Measurements from ENCODE around the gene PLCB1.

The PLCB1 gene

DNA sequence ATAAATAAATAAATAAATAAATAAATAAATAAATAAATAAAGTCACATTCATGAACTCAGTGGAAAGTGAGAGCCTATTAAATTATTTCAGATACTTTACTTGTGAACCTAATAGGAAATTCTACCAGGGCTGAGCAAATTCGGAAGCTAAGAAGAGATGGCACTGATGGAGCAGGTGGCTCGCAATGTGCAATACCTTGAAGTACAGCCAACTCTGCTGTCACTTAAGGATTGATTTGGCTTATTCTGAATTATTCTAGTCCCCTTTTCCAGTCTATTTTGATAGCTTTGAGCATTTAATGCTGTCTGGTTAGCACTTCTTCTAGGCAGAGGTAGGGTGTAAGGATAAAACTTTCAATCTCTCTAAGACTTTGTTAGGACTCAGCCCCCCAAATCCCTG, 541.0 kb downstream of the PLCB1 start:
- no peak for DNase-seq (ENCODE audit: extremely low read depth in 1 of 2, low read depth in 1 of 2)

DNA sequence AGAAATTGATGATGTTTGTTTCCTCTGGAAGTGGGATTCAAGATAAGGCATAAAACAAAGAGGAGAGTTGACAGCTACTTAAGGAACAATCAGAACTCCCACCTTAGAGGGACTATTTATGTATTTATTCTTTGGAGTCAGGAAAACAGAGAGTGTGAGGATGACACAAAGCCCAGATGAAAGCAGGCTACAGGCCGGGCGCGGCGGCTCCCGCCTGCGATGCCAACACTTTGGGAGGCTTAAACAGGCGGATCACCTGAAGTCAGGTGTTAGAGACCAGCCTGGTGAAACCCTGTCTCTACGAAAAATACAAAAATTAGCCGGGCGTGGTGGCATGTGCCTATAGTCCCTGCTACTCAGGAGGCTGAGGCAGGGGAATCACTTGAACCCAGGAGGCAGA, 543.8 kb downstream of the PLCB1 start:
- no peak for DNase-seq (ENCODE audit: extremely low read depth in 1 of 2, low read depth in 1 of 2)

DNA sequence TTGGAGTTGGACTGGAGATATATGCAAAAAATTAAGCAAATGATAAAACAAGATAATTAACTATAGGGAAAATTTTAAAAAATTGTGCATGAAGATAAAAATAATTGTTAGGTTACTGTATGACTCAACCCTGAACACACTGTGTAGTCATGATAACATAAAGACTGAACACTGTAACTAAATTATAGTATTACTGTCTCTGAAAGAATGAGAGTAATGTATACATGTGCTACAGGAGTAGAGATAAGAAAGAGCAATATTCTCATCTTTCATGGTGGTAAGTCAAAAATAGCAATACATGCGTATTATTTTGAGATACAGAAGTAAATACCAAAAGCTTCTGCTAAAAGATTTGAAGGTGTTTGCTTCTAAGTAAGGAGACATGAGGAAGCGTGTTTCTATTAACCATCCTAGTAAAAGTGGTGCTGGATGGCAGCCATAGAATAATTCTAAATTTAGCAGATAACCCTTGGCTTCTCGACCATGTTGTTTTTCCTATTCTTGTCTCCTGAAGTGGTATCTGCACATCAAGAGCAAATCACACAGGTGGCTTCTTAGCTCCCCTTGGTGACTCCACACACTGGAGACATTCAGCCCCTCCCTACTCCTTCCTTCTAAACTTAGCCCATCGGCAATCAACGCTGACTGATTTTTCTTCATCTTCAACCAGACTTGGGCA, 546.2 kb downstream of the PLCB1 start:
- no peak for DNase-seq (ENCODE audit: extremely low read depth in 1 of 2, low read depth in 1 of 2)

GRCh38 chr20:8689337-8689736, 557.3 kb downstream of the PLCB1 start:
- no peak for DNase-seq (ENCODE audit: extremely low read depth in 1 of 2, low read depth in 1 of 2)

GRCh38 chr20:8690074-8690473, 558.0 kb downstream of the PLCB1 start:
- no peak for DNase-seq (ENCODE audit: extremely low read depth in 1 of 2, low read depth in 1 of 2)

- DNase-seq (ENCODE audit: extremely low read depth in 1 of 2, low read depth in 1 of 2): no peak
Observed at GRCh38 chr20:8693709-8694108, 561.6 kb downstream of the PLCB1 start.

DNA sequence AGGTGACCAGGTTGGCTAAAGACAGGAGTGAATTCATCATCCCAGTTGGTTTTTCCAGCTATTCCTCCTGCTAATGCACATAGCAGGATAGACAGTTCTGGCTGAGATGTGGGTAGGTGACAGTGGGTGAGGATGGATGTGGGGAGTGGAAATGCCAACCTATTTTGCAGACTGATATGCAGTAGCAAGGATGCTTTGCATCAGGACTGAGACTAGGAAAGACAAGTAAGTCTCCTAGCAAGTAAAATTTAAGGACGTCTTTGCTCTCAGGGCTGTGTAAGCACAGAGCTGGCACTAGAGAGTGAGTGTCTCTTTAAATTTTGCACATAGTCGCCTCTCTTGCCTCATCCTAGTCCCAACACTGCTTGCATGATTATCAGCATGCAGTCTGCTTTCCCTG, 568.7 kb downstream of the PLCB1 start:
- no peak for DNase-seq (ENCODE audit: extremely low read depth in 1 of 2, low read depth in 1 of 2)

DNA sequence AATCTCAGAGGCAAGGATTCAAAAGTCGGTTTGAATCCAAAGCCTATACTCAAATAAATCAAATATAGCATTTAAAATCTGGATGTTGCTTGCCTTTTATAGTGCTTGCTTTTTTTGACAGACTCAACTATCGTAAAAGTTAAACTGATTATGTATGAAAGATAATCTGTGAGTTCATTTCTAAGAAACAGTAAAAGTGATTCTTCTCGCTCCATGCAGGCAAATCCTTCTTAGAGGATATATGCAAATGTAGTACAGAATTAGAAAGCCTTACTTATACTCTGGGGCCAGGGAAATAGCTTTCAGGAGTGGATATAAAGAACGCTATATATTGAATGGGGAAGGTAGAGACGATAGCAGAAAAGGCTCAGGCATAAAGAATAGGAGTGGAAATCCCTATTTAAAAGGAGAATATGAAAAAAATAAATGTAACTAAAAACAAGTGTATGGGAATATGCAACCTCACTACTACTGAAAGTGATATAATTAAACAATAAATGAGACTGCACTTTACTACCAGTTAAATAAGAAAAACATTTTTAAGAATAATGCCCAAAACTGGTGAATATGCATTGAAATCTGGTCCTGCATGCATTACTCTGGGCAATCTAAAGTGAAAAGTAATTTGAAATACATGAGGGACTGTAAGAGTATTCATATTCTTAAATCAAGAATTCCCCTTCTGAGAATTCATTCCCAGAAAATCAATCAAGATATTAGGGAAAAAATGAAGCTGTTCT, 575.1 kb downstream of the PLCB1 start:
- no peak for DNase-seq (ENCODE audit: extremely low read depth in 1 of 2, low read depth in 1 of 2)

DNA sequence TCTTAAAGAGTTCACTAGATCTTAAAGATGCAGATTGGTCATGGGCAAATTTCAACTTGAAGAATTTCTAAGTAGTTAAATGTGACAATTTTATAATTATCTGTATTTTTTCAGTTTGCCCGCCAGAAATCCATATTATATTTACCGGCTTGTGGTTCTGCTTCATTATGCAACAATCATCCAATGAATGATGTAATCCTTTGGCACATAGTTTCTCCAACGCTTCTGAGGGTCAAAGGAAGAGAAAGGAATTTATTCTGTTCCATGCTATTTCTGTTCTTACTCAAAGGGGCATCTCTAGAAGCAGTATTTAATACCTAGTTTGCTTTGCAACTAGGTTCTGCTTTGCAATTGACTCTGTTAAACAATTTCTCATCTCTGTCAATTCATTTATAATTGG, 577.6 kb downstream of the PLCB1 start:
- no peak for DNase-seq (ENCODE audit: extremely low read depth in 1 of 2, low read depth in 1 of 2)

- DNase-seq (ENCODE audit: extremely low read depth in 1 of 2, low read depth in 1 of 2): no peak
Observed at GRCh38 chr20:8711501-8711900, 579.4 kb downstream of the PLCB1 start.

DNA sequence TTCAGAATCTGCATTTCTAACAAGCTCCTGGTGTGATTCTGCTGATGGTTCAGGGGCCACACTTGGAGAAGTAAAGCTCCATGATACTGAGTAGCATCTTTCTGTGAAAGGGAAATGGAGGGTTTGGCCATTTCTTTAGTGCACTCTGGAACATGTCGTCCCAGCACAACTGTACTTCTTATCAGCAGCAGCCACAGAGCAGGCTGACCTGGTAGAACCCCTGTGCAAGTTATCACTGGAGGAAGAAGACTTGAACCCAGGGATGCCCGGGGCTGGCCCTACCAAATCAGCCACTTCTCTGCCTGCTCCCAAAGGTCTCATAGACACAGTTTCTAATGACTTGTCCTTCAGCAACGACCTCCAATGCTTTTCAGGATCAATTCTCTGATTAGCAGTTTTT, 582.1 kb downstream of the PLCB1 start:
- no peak for DNase-seq (ENCODE audit: extremely low read depth in 1 of 2, low read depth in 1 of 2)

GRCh38 chr20:8718279-8718678, 586.2 kb downstream of the PLCB1 start:
- DNase-seq (ENCODE audit: extremely low read depth in 1 of 2, low read depth in 1 of 2): no peak

- no peak for DNase-seq (ENCODE audit: extremely low read depth in 1 of 2, low read depth in 1 of 2)
Observed at GRCh38 chr20:8720089-8720488, 588.0 kb downstream of the PLCB1 start.

GRCh38 chr20:8721098-8721497, 589.0 kb downstream of the PLCB1 start:
- DNase-seq (ENCODE audit: extremely low read depth in 1 of 2, low read depth in 1 of 2): no peak

- no peak for DNase-seq (ENCODE audit: extremely low read depth in 1 of 2, low read depth in 1 of 2)
Observed at GRCh38 chr20:8722277-8722928, 590.3 kb downstream of the PLCB1 start.

DNA sequence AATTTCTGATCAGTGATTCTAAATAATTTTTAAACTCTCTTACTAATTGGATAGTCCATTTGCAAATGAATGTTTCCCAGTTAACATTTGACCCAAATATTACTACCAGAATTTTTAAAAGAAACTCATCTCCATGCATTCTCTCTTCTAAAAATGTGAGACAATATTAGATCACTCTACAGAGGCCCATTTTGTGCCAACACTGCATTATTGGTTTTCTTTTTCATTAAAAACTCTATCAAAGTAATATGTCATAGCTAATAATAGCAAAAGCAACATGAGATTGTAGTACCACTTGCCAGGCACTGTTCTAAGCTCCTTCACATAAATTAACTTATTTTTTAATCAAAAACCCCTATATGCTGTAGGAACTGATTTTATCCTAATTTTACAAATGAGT, 591.2 kb downstream of the PLCB1 start:
- DNase-seq (ENCODE audit: extremely low read depth in 1 of 2, low read depth in 1 of 2): no peak

- no peak for DNase-seq (ENCODE audit: extremely low read depth in 1 of 2, low read depth in 1 of 2)
Observed at GRCh38 chr20:8724884-8725283, 592.8 kb downstream of the PLCB1 start.

GRCh38 chr20:8726460-8726859, 594.4 kb downstream of the PLCB1 start:
- DNase-seq (ENCODE audit: extremely low read depth in 1 of 2, low read depth in 1 of 2): no peak

DNA sequence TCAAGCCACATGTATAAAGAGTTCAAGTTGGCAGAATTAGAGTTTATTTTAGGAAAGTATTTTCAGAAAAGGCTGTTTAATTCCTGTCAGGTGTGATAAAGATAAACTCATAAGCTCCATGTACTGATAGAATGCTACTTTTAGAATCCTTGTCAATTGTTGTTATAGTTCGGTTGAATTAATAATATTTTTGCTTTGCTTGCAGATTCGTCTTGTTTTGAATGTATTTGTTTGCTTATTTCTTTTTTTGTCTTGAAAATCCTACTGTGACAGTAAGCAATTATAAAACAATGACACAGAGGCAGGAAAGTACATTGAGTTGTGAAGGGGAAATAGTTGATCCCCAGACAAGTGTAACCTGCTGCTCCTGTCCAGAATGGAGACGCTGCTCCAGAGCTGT, 602.9 kb downstream of the PLCB1 start:
- DNase-seq (ENCODE audit: extremely low read depth in 1 of 2, low read depth in 1 of 2): no peak

GRCh38 chr20:8735674-8736073, 603.6 kb downstream of the PLCB1 start:
- no peak for DNase-seq (ENCODE audit: extremely low read depth in 1 of 2, low read depth in 1 of 2)

DNA sequence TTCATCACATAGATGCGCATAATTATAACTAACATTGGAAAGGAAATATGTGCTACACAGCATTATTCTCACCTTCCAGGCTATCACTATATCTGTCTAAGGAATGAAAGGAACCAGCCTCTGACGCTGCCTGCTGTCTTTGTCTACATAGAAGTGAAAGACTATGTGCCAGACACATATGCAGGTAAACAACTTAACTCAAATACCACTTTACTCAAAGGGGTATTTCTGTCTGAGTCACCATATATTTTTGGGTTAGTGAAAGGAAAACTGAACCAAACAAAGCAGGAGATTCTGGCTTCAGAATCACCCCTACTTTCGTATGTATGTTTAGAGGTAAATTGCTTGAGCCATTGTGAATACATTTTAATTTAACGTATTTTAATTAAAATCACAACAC, 608.2 kb downstream of the PLCB1 start:
- DNase-seq (ENCODE audit: extremely low read depth in 1 of 2, low read depth in 1 of 2): no peak

- DNase-seq (ENCODE audit: extremely low read depth in 1 of 2, low read depth in 1 of 2): no peak
Observed at GRCh38 chr20:8744228-8744844, 612.3 kb downstream of the PLCB1 start.
